ENCODE results near the gene FOXL3. TPM values are rescaled to one million over a fixed set of nuclear protein-coding genes. Genes with fewer than 3 reads are reported as not detected.

The FOXL3 gene
- total and polyA plus RNA-seq, 12 donors = not detected

GRCh38 chr7:297611-298374, 7.8 kb downstream of the FOXL3 start:
- intact Hi-C loops (cut with DNase I) = no loop called here
- no peak overlapping the region for H3K4me3 ChIP-seq
- TF ChIP-seq POLR2A (IDR thresholded peaks at IDR 0.05) = no peak
- no peak for TF ChIP-seq CTCF (IDR thresholded peaks at IDR 0.05)
- peaks cover 11% of the 10 kb centered on the region for H3K27me3 ChIP-seq
- H3K36me3 ChIP-seq (replicated peaks in 1 of 2) = no peaks in the 10 kb centered on the region
- no peak for DNase-seq
- no peak overlapping the region for H3K27ac ChIP-seq
- H3K9me3 ChIP-seq (replicated peaks in 1 of 3) = no peaks in the 10 kb centered on the region
- WGBS, 4 donors = 78 to 100% (median 84%) methylated on average over 1 to 24 of the region's 24 CpGs
- H3K4me1 ChIP-seq (replicated peaks in 1 of 2) = no peaks in the 10 kb centered on the region

- no peak for DNase-seq
- intact Hi-C loops (cut with DNase I) = no loop called here
- H3K4me1 ChIP-seq (replicated peaks in 1 of 2) = no peaks in the 10 kb centered on the region
Observed at GRCh38 chr7:298375-298702, 8.4 kb downstream of the FOXL3 start.

GRCh38 chr7:298743-299142, 8.8 kb downstream of the FOXL3 start:
- peaks cover 8% of the 10 kb centered on the region for H3K27me3 ChIP-seq
- no peak overlapping the region for H3K27ac ChIP-seq
- intact Hi-C loops (cut with DNase I) = no loop called here

More at GRCh38 chr7:298375-298702, 8.4 kb downstream of the FOXL3 start:
- Histone ChIP-seq H3K27me3 (peaks cover 9% of the 10 kb centered on the region), H3K27ac (no peak overlapping the region), H3K9me3 (replicated peaks in 1 of 3) (no peaks in the 10 kb centered on the region), H3K4me3 (no peak overlapping the region), H3K36me3 (replicated peaks in 1 of 2) (no peaks in the 10 kb centered on the region)
- 70 to 85% (median 81%) methylated on average over 8 to 15 of the region's 15 CpGs for WGBS, 4 donors
- TF ChIP-seq POLR2A (IDR thresholded peaks at IDR 0.05) (no peak), CTCF (IDR thresholded peaks at IDR 0.05) (no peak)

GRCh38 chr7:299169-299568, 9.2 kb downstream of the FOXL3 start:
- 86 to 93% (median 91%) methylated on average over 9 to 15 of the region's 15 CpGs for WGBS, 4 donors
- intact Hi-C loops (cut with DNase I) = no loop called here
- TF ChIP-seq CTCF (IDR thresholded peaks at IDR 0.05) (no peak), POLR2A (IDR thresholded peaks at IDR 0.05) (no peak)
- Histone ChIP-seq H3K27me3 (peaks cover 5% of the 10 kb centered on the region), H3K36me3 (replicated peaks in 1 of 2) (no peaks in the 10 kb centered on the region), H3K27ac (no peak overlapping the region), H3K4me3 (no peak overlapping the region), H3K4me1 (replicated peaks in 1 of 2) (no peaks in the 10 kb centered on the region), H3K9me3 (replicated peaks in 1 of 3) (no peaks in the 10 kb centered on the region)
- no peak for DNase-seq

More at GRCh38 chr7:298743-299142, 8.8 kb downstream of the FOXL3 start:
- 72 to 90% (median 83%) methylated on average over 12 to 13 of the region's 13 CpGs for WGBS, 4 donors
- no peaks in the 10 kb centered on the region for H3K9me3 ChIP-seq (replicated peaks in 1 of 3)
- no peaks in the 10 kb centered on the region for H3K4me1 ChIP-seq (replicated peaks in 1 of 2)
- TF ChIP-seq CTCF (IDR thresholded peaks at IDR 0.05) = no peak
- no peak for TF ChIP-seq POLR2A (IDR thresholded peaks at IDR 0.05)
- DNase-seq = no peak
- no peaks in the 10 kb centered on the region for H3K36me3 ChIP-seq (replicated peaks in 1 of 2)
- no peak overlapping the region for H3K4me3 ChIP-seq

Measured in adrenal gland (tissue), 12 donors.